ENCODE measurements around the gene UBA5. TPM values are rescaled to one million over a fixed set of nuclear protein-coding genes. Genes with fewer than 3 reads are reported as not detected.

Gene UBA5
- total and polyA plus RNA-seq, 4 donors, result 15.3 to 51.9 (median 36.0) TPM

DNA sequence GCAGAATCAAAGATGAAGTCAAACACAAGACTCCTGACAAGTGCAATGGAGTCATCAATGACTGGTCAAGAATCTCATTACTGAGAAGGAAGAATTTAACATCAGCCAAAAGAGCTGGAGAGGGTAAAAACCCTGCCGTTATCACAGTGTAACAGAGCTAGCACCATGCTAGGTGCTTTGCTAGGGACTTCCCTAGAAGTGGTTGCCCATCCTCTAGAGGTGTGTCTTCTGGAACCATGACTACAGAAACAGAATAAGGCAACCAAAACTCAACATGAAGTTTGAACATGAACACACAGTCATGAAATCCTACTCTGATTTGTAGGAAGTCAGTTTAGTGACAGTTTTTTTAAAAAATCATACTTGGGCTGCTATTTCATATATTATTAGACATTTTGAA is 10.0 kb upstream of the UBA5 start:
- Histone ChIP-seq H3K4me1 (ENCODE audit: control insufficient read depth in 4 of 4, insufficient read depth in 4 of 4, low read length in 3 of 4) (peaks cover 0 to 35% (median 11%) of the 10 kb centered on the region in 4 donors), H3K4me3 (ENCODE audit: low read depth in 1 of 3, low read length in 3 of 3) (no peak overlapping the region), H3K27ac (ENCODE audit: low read depth in 1 of 2, low read length in 2 of 2) (no peak overlapping the region), H3K9me3 (ENCODE audit: control insufficient read depth in 4 of 4, low read length in 3 of 4) (no peaks in the 10 kb centered on the region), H3K27me3 (ENCODE audit: control insufficient read depth in 4 of 4, insufficient read depth in 4 of 4, low read length in 3 of 4) (no peaks in the 10 kb centered on the region), H3K36me3 (ENCODE audit: control insufficient read depth in 4 of 4, insufficient read depth in 3 of 4, low read depth in 1 of 4, low read length in 3 of 4) (peaks cover 0 to 2% (median 0%) of the 10 kb centered on the region in 4 donors), H3K9ac (ENCODE audit: low read depth in 1 of 2, low read length in 2 of 2) (no peak overlapping the region)
- TF ChIP-seq, protein P1, sequence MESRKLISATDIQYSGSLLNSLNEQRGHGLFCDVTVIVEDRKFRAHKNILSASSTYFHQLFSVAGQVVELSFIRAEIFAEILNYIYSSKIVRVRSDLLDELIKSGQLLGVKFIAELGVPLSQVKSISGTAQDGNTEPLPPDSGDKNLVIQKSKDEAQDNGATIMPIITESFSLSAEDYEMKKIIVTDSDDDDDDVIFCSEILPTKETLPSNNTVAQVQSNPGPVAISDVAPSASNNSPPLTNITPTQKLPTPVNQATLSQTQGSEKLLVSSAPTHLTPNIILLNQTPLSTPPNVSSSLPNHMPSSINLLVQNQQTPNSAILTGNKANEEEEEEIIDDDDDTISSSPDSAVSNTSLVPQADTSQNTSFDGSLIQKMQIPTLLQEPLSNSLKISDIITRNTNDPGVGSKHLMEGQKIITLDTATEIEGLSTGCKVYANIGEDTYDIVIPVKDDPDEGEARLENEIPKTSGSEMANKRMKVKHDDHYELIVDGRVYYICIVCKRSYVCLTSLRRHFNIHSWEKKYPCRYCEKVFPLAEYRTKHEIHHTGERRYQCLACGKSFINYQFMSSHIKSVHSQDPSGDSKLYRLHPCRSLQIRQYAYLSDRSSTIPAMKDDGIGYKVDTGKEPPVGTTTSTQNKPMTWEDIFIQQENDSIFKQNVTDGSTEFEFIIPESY (IDR thresholded peaks at IDR 0.05), result no peak
- TF ChIP-seq NR2F2 (IDR thresholded peaks at IDR 0.05) (no peak), YY1 (IDR thresholded peaks at IDR 0.05) (no peak), SP1 (IDR thresholded peaks at IDR 0.05) (no peak), FOXA1 (IDR thresholded peaks at IDR 0.05) (no peak), EGR1 (IDR thresholded peaks at IDR 0.05; ENCODE audit: low read depth in 2 of 2) (no peak)
- TF ChIP-seq, protein P2, sequence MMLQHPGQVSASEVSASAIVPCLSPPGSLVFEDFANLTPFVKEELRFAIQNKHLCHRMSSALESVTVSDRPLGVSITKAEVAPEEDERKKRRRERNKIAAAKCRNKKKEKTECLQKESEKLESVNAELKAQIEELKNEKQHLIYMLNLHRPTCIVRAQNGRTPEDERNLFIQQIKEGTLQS (IDR thresholded peaks at IDR 0.05), result no peak
- TF ChIP-seq, protein P3, sequence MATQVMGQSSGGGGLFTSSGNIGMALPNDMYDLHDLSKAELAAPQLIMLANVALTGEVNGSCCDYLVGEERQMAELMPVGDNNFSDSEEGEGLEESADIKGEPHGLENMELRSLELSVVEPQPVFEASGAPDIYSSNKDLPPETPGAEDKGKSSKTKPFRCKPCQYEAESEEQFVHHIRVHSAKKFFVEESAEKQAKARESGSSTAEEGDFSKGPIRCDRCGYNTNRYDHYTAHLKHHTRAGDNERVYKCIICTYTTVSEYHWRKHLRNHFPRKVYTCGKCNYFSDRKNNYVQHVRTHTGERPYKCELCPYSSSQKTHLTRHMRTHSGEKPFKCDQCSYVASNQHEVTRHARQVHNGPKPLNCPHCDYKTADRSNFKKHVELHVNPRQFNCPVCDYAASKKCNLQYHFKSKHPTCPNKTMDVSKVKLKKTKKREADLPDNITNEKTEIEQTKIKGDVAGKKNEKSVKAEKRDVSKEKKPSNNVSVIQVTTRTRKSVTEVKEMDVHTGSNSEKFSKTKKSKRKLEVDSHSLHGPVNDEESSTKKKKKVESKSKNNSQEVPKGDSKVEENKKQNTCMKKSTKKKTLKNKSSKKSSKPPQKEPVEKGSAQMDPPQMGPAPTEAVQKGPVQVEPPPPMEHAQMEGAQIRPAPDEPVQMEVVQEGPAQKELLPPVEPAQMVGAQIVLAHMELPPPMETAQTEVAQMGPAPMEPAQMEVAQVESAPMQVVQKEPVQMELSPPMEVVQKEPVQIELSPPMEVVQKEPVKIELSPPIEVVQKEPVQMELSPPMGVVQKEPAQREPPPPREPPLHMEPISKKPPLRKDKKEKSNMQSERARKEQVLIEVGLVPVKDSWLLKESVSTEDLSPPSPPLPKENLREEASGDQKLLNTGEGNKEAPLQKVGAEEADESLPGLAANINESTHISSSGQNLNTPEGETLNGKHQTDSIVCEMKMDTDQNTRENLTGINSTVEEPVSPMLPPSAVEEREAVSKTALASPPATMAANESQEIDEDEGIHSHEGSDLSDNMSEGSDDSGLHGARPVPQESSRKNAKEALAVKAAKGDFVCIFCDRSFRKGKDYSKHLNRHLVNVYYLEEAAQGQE (IDR thresholded peaks at IDR 0.05), result no peak
- WGBS, result 97% methylated on average over 1 of the region's 1 CpG
- no peak for DNase-seq (ENCODE audit: low spot score)

DNA sequence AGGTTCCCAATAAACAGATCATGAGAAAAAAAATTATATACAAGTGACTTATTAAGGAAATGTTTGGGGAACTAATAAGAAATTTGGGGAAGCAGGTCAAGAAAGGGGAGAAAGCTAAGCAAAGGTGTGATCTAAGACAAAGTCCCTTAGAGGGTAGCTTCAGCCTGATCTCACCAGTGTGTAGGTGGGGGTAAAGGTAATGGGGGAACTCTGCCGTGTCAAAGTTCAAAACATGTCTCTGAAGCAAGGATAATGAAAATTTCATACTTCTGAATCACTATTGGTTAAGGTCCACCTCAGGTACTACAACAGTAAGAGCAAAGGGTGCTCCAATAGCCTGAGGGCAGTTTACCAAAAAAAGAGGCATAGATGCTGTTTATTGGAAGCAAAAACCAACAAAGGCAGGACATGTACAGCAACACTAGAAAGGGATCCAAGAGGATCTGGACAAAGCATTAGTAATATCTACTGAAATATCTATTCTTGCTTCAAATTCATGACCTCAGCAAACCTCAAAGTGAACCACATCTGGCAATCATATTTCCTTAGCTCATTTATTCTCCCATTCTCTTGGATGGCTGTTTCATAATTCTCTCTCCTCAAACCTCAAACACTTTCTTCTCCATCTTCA is 7.4 kb upstream of the UBA5 start:
- peaks cover 0 to 5% (median 0%) of the 10 kb centered on the region in 4 donors for H3K36me3 ChIP-seq (ENCODE audit: control insufficient read depth in 4 of 4, insufficient read depth in 3 of 4, low read depth in 1 of 4, low read length in 3 of 4)
- H3K9ac ChIP-seq (ENCODE audit: low read depth in 1 of 2, low read length in 2 of 2), result no peak overlapping the region
- no peak overlapping the region for H3K27ac ChIP-seq (ENCODE audit: low read depth in 1 of 2, low read length in 2 of 2)
- 72% methylated on average over 1 of the region's 1 CpG for WGBS
- TF ChIP-seq, protein P3 (IDR thresholded peaks at IDR 0.05), result no peak
- no peak for TF ChIP-seq SP1 (IDR thresholded peaks at IDR 0.05)
- TF ChIP-seq RAD21 (IDR thresholded peaks at IDR 0.05), result no peak
- H3K27me3 ChIP-seq (ENCODE audit: control insufficient read depth in 4 of 4, insufficient read depth in 4 of 4, low read length in 3 of 4), result no peaks in the 10 kb centered on the region
- no peaks in the 10 kb centered on the region for H3K9me3 ChIP-seq (ENCODE audit: control insufficient read depth in 4 of 4, low read length in 3 of 4)
- H3K4me1 ChIP-seq (ENCODE audit: control insufficient read depth in 4 of 4, insufficient read depth in 4 of 4, low read length in 3 of 4), result peaks cover under 1 to 54% (median 21%) of the 10 kb centered on the region in 4 donors
- no peak for DNase-seq (ENCODE audit: low spot score)
- no peak overlapping the region for H3K4me3 ChIP-seq (ENCODE audit: low read depth in 1 of 3, low read length in 3 of 3)

All from liver (tissue), 9 donors.